ENCODE measurements around the gene NNAT. TPM values are rescaled to one million over a fixed set of nuclear protein-coding genes. Genes with fewer than 3 reads are reported as not detected.

The NNAT gene
- total and polyA plus RNA-seq, 2 donors (not counting 1 experiment from before 2014, with no cell fraction given): not detected

- H3K4me1 Mint-ChIP-seq: peaks cover 15% of the 10 kb centered on the region
- no peak overlapping the region for H3K4me2 ChIP-seq (replicated peaks; ENCODE audit: low read depth, low read length, poor library complexity, severe bottlenecking)
- H3K9me3 Mint-ChIP-seq (ENCODE audit: insufficient read depth): no peaks in the 10 kb centered on the region
- peaks cover 4% of the 10 kb centered on the region for H4K20me1 ChIP-seq (ENCODE audit: control insufficient read depth, insufficient read depth, low read length, poor library complexity, severe bottlenecking)
- H3K27ac Mint-ChIP-seq: no peak overlapping the region
- WGBS (ENCODE audit: insufficient coverage): 93% methylated on average over 2 of the region's 2 CpGs
- CTCF ChIA-PET: interaction anchor here (1.3 to 1.4 kb wide), 2 partner anchors 9 to 224 kb away, joined by 3 to 4 read pairs; no protein-coding TSS in a partner anchor
- H3K4me3 ChIP-seq (ENCODE audit: control extremely low read depth in 1 of 5, extremely low read depth in 1 of 5, insufficient read depth in 1 of 5, low read depth in 2 of 5, low read length in 4 of 5): no peak overlapping the region
- ATAC-seq (ENCODE audit: low read depth): no peak
- H3K27me3 ChIP-seq (replicated peaks in 1 of 4; ENCODE audit: control extremely low read depth in 1 of 4, control insufficient read depth in 3 of 4, insufficient read depth in 4 of 4, low read length in 3 of 4): no peaks in the 10 kb centered on the region
- no peak overlapping the region for H3K27ac ChIP-seq (ENCODE audit: low read length in 2 of 2)
- no peaks in the 10 kb centered on the region for H3K36me3 ChIP-seq (replicated peaks in 1 of 2; ENCODE audit: control extremely low read depth in 1 of 2, control insufficient read depth in 1 of 2, extremely low read depth in 1 of 2, insufficient read depth in 2 of 2, low read length in 1 of 2)
- intact Hi-C loops (cut with micrococcal nuclease): no loop called here
- no peak overlapping the region for H3K4me3 Mint-ChIP-seq
- POLR2A ChIA-PET: no interaction called here
- H3K9ac ChIP-seq (ENCODE audit: low read length): no peak overlapping the region
- H3K9me3 ChIP-seq (ENCODE audit: control extremely low read depth in 1 of 3, control insufficient read depth in 2 of 3, insufficient read depth in 1 of 3, low read length in 2 of 3): no peaks in the 10 kb centered on the region
- TF ChIP-seq CTCF (IDR thresholded peaks at IDR 0.05) (no peak), EZH2 (IDR thresholded peaks at IDR 0.05; ENCODE audit: borderline replicate concordance, insufficient read depth, low read depth, low read length, poor library complexity, severe bottlenecking) (no peak)
- DNase-seq: no peak
- no peaks in the 10 kb centered on the region for H3K79me2 ChIP-seq (ENCODE audit: control insufficient read depth, insufficient read depth, low read length)
- H2AFZ ChIP-seq (ENCODE audit: insufficient read depth, low read depth, low read length, poor library complexity, severe bottlenecking): no peak overlapping the region
- H3K27me3 Mint-ChIP-seq: peaks cover 4% of the 10 kb centered on the region
- no peaks in the 10 kb centered on the region for H3K4me1 ChIP-seq (ENCODE audit: control insufficient read depth in 2 of 2, insufficient read depth in 2 of 2, low read length in 2 of 2)
Measured at GRCh38 chr20:37492945-37493344, 28.1 kb upstream of the NNAT start.

- no peak overlapping the region for H3K27ac Mint-ChIP-seq
- H3K27me3 Mint-ChIP-seq: no peaks in the 10 kb centered on the region
- Histone ChIP-seq H3K4me3 (ENCODE audit: control extremely low read depth in 1 of 5, extremely low read depth in 1 of 5, insufficient read depth in 1 of 5, low read depth in 2 of 5, low read length in 4 of 5) (no peak overlapping the region), H3K9ac (ENCODE audit: low read length) (no peak overlapping the region), H3K4me1 (ENCODE audit: control insufficient read depth in 2 of 2, insufficient read depth in 2 of 2, low read length in 2 of 2) (no peaks in the 10 kb centered on the region), H3K79me2 (ENCODE audit: control insufficient read depth, insufficient read depth, low read length) (no peaks in the 10 kb centered on the region), H3K36me3 (replicated peaks in 1 of 2; ENCODE audit: control extremely low read depth in 1 of 2, control insufficient read depth in 1 of 2, extremely low read depth in 1 of 2, insufficient read depth in 2 of 2, low read length in 1 of 2) (no peaks in the 10 kb centered on the region), H2AFZ (ENCODE audit: insufficient read depth, low read depth, low read length, poor library complexity, severe bottlenecking) (no peak overlapping the region), H3K4me2 (replicated peaks; ENCODE audit: low read depth, low read length, poor library complexity, severe bottlenecking) (no peak overlapping the region), H3K9me3 (ENCODE audit: control extremely low read depth in 1 of 3, control insufficient read depth in 2 of 3, insufficient read depth in 1 of 3, low read length in 2 of 3) (no peaks in the 10 kb centered on the region), H3K27me3 (replicated peaks in 1 of 4; ENCODE audit: control extremely low read depth in 1 of 4, control insufficient read depth in 3 of 4, insufficient read depth in 4 of 4, low read length in 3 of 4) (no peaks in the 10 kb centered on the region), H4K20me1 (ENCODE audit: control insufficient read depth, insufficient read depth, low read length, poor library complexity, severe bottlenecking) (peaks cover 9% of the 10 kb centered on the region), H3K27ac (ENCODE audit: low read length in 2 of 2) (no peak overlapping the region)
- H3K9me3 Mint-ChIP-seq (ENCODE audit: insufficient read depth): no peaks in the 10 kb centered on the region
- peaks cover 11% of the 10 kb centered on the region for H3K4me1 Mint-ChIP-seq
- CTCF ChIA-PET: interaction anchor here (1.0 to 1.4 kb wide), 3 partner anchors 10 to 299 kb away, joined by 3 to 4 read pairs (median 3); no protein-coding TSS in a partner anchor
- DNase-seq: no peak
- TF ChIP-seq EZH2 (IDR thresholded peaks at IDR 0.05; ENCODE audit: borderline replicate concordance, insufficient read depth, low read depth, low read length, poor library complexity, severe bottlenecking): no peak
- TF ChIP-seq CTCF (IDR thresholded peaks at IDR 0.05): no peak
- ATAC-seq (ENCODE audit: low read depth): no peak
- H3K4me3 Mint-ChIP-seq: no peak overlapping the region
- intact Hi-C loops (cut with micrococcal nuclease): no loop called here
- 90% methylated on average over 6 of the region's 8 CpGs for WGBS (ENCODE audit: insufficient coverage)
- POLR2A ChIA-PET: no interaction called here
Measured at GRCh38 chr20:37494301-37494700, 26.7 kb upstream of the NNAT start.

All from B cell (primary cell).